ENCODE data around the gene PLSCR5.
A peak's percentile ranks its signal among the peaks of the same experiment; 100 is the strongest.

The PLSCR5 gene

GRCh38 chr3:146646261-146646660 is 41.1 kb upstream of the PLSCR5 start:
- no peaks in the 10 kb centered on the region for H4K20me1 ChIP-seq (ENCODE audit: insufficient read depth, low read length)
- H3K36me3 ChIP-seq (ENCODE audit: insufficient read depth, low read length), result no peaks in the 10 kb centered on the region
- H3K9ac ChIP-seq (ENCODE audit: low read depth, low read length), result no peak overlapping the region
- H3K27ac ChIP-seq (ENCODE audit: low read length), result no peak overlapping the region
- ATAC-seq (ENCODE audit: insufficient read depth, low read depth) (no peak), DNase-seq (no peak)
- no peaks in the 10 kb centered on the region for H3K27me3 ChIP-seq (ENCODE audit: insufficient read depth, low read length, poor library complexity)
- H3K4me3 ChIP-seq (ENCODE audit: low read depth in 1 of 2, low read length in 2 of 2), result no peak overlapping the region
- no peak overlapping the region for H2AFZ ChIP-seq (ENCODE audit: low read depth, low read length)
- no peak overlapping the region for H3K4me2 ChIP-seq (ENCODE audit: insufficient read depth, low read length)
- H3K79me2 ChIP-seq (ENCODE audit: insufficient read depth, low read length), result no peaks in the 10 kb centered on the region
- peaks cover 21% of the 10 kb centered on the region for H3K4me1 ChIP-seq (ENCODE audit: insufficient read depth, low read length)
- TF ChIP-seq, protein P1, sequence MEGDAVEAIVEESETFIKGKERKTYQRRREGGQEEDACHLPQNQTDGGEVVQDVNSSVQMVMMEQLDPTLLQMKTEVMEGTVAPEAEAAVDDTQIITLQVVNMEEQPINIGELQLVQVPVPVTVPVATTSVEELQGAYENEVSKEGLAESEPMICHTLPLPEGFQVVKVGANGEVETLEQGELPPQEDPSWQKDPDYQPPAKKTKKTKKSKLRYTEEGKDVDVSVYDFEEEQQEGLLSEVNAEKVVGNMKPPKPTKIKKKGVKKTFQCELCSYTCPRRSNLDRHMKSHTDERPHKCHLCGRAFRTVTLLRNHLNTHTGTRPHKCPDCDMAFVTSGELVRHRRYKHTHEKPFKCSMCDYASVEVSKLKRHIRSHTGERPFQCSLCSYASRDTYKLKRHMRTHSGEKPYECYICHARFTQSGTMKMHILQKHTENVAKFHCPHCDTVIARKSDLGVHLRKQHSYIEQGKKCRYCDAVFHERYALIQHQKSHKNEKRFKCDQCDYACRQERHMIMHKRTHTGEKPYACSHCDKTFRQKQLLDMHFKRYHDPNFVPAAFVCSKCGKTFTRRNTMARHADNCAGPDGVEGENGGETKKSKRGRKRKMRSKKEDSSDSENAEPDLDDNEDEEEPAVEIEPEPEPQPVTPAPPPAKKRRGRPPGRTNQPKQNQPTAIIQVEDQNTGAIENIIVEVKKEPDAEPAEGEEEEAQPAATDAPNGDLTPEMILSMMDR (IDR thresholded peaks at IDR 0.05; ENCODE audit: borderline replicate concordance, extremely low read depth, low read length, poor library complexity, severe bottlenecking), result no peak
- no peak for TF ChIP-seq EZH2 (IDR thresholded peaks at IDR 0.05; ENCODE audit: borderline replicate concordance, low read depth, low read length, severe bottlenecking)
- peaks cover 4% of the 10 kb centered on the region for H3K9me3 ChIP-seq (ENCODE audit: insufficient read depth, low read length, severe bottlenecking)

DNA sequence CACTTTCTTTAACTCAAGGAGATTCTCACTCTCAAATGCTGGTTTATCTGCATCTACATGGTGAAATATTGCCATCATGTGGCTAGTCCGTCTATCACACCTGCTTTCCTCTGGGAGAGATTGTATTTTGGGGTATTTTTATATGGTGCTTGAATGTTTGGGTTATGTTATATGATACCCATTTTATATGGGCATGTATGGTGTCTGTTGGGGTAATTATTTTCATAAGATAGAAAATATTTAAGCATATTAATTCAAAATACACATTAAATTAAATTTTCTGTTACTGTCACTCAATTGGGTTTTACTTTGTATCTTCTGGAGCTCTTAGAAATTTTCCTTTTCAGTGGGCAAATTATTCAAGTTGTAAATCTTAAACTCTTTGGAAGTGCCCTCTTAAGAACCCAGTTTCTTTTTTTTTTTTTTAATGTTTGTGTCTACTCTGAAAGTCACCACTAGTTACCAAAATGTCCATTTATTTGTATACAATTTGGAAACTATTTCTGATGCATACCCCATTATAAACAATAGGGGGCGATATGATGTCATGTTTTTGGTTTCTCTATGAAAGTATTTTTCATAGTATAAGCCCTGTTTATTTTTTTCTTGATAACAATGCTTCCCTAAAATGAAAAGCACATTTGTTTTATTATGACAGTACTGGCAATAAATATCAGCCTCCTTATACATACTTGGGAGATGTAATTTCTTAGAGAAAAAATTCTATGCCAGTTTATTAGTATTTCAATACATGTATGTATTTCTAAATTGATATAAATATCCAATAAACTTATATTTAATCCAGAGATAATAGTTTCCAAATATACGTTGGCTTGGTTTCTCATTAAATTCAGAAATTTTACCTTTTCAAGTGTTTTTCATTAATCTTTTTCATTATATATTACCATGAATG is 36.1 kb upstream of the PLSCR5 start:
- DNase-seq (peak; percentile 49), ATAC-seq (ENCODE audit: insufficient read depth, low read depth) (peak; percentile 86)
- TF ChIP-seq EZH2 (IDR thresholded peaks at IDR 0.05; ENCODE audit: borderline replicate concordance, low read depth, low read length, severe bottlenecking), result no peak
- TF ChIP-seq, protein P1 (IDR thresholded peaks at IDR 0.05; ENCODE audit: borderline replicate concordance, extremely low read depth, low read length, poor library complexity, severe bottlenecking), result peak; percentile 82
- H3K4me2 ChIP-seq (ENCODE audit: insufficient read depth, low read length), result no peak overlapping the region; the same call in 1 of the 2 replicates
- no peaks in the 10 kb centered on the region for H3K27me3 ChIP-seq (ENCODE audit: insufficient read depth, low read length, poor library complexity)
- H3K27ac ChIP-seq (ENCODE audit: low read length), result peak overlapping the region; percentile 63
- H3K36me3 ChIP-seq (ENCODE audit: insufficient read depth, low read length), result no peaks in the 10 kb centered on the region
- no peaks in the 10 kb centered on the region for H3K79me2 ChIP-seq (ENCODE audit: insufficient read depth, low read length)
- H3K9me3 ChIP-seq (ENCODE audit: insufficient read depth, low read length, severe bottlenecking), result peaks cover 4% of the 10 kb centered on the region
- H3K4me3 ChIP-seq (ENCODE audit: low read depth in 1 of 2, low read length in 2 of 2), result no peak overlapping the region
- no peaks in the 10 kb centered on the region for H4K20me1 ChIP-seq (ENCODE audit: insufficient read depth, low read length)
- H2AFZ ChIP-seq (ENCODE audit: low read depth, low read length), result no peak overlapping the region
- peak overlapping the region; percentile 27; the same call in 1 of the 2 replicates for H3K9ac ChIP-seq (ENCODE audit: low read depth, low read length)
- peaks cover 34% of the 10 kb centered on the region for H3K4me1 ChIP-seq (ENCODE audit: insufficient read depth, low read length)

- TF ChIP-seq, protein P1 (IDR thresholded peaks at IDR 0.05; ENCODE audit: borderline replicate concordance, extremely low read depth, low read length, poor library complexity, severe bottlenecking), result no peak
- TF ChIP-seq EZH2 (IDR thresholded peaks at IDR 0.05; ENCODE audit: borderline replicate concordance, low read depth, low read length, severe bottlenecking), result no peak
- DNase-seq (no peak), ATAC-seq (ENCODE audit: insufficient read depth, low read depth) (no peak)
- Histone ChIP-seq H3K4me3 (ENCODE audit: low read depth in 1 of 2, low read length in 2 of 2) (no peak overlapping the region), H3K27me3 (ENCODE audit: insufficient read depth, low read length, poor library complexity) (no peaks in the 10 kb centered on the region), H3K4me1 (ENCODE audit: insufficient read depth, low read length) (peaks cover 34% of the 10 kb centered on the region), H2AFZ (ENCODE audit: low read depth, low read length) (no peak overlapping the region), H3K4me2 (ENCODE audit: insufficient read depth, low read length) (no peak overlapping the region), H3K27ac (ENCODE audit: low read length) (peak overlapping the region; percentile 47), H3K9ac (ENCODE audit: low read depth, low read length) (no peak overlapping the region), H3K79me2 (ENCODE audit: insufficient read depth, low read length) (no peaks in the 10 kb centered on the region), H4K20me1 (ENCODE audit: insufficient read depth, low read length) (no peaks in the 10 kb centered on the region), H3K9me3 (ENCODE audit: insufficient read depth, low read length, severe bottlenecking) (peaks cover 4% of the 10 kb centered on the region), H3K36me3 (ENCODE audit: insufficient read depth, low read length) (no peaks in the 10 kb centered on the region)
Observed at GRCh38 chr3:146640361-146640760, 35.2 kb upstream of the PLSCR5 start.

Data from DND-41 (cell line).